Measurements from ENCODE around the gene SPATA20. TPM values are rescaled to one million over a fixed set of nuclear protein-coding genes. Genes with fewer than 3 reads are reported as not detected.

SPATA20 gene
- total and polyA plus RNA-seq, 2 donors from 2014 or later, result 52.7 to 60.4 TPM

- Histone ChIP-seq H3K27ac (ENCODE audit: low read depth in 2 of 2, low read length in 2 of 2) (peak overlapping the region; percentile 25 to 78), H3K4me3 (ENCODE audit: low read length in 3 of 3) (no peak overlapping the region), H3K9me3 (ENCODE audit: control insufficient read depth in 2 of 3, insufficient read depth in 1 of 3, low read length in 3 of 3) (no peaks in the 10 kb centered on the region), H3K36me3 (ENCODE audit: control insufficient read depth in 2 of 3, insufficient read depth in 3 of 3, low read length in 3 of 3) (peaks cover 0 to 5% (median 2%) of the 10 kb centered on the region in 3 donors), H3K9ac (ENCODE audit: low read length in 3 of 3) (no peak overlapping the region), H3K27me3 (ENCODE audit: control insufficient read depth, insufficient read depth, low read length) (no peaks in the 10 kb centered on the region), H3K4me1 (ENCODE audit: control insufficient read depth in 2 of 3, insufficient read depth in 2 of 3, low read depth in 1 of 3, low read length in 3 of 3) (peaks cover 0 to 45% (median 5%) of the 10 kb centered on the region in 3 donors)
- no peak for FAIRE-seq
- no peak for TF ChIP-seq CTCF (IDR thresholded peaks at IDR 0.05; ENCODE audit: borderline replicate concordance, extremely low read depth, insufficient read depth)
- intact Hi-C loops (cut with DNase I), result no loop called here
- no peak for DNase-seq
These were observed 9.0 kb upstream of the SPATA20 start for GRCh38 chr17:50537721-50538548.

GRCh38 chr17:50538549-50539410 is 8.2 kb upstream of the SPATA20 start:
- no peak overlapping the region for H3K4me3 ChIP-seq (ENCODE audit: low read length in 3 of 3)
- intact Hi-C loops (cut with DNase I), result no loop called here
- DNase-seq (peak in 1 of 5 donors; percentile 64), FAIRE-seq (no peak)
- peaks cover 0 to 5% (median 2%) of the 10 kb centered on the region in 3 donors for H3K36me3 ChIP-seq (ENCODE audit: control insufficient read depth in 2 of 3, insufficient read depth in 3 of 3, low read length in 3 of 3)
- no peak overlapping the region for H3K9ac ChIP-seq (ENCODE audit: low read length in 3 of 3)
- TF ChIP-seq CTCF (IDR thresholded peaks at IDR 0.05; ENCODE audit: borderline replicate concordance, extremely low read depth, insufficient read depth), result no peak
- peaks cover 0 to 45% (median 5%) of the 10 kb centered on the region in 3 donors for H3K4me1 ChIP-seq (ENCODE audit: control insufficient read depth in 2 of 3, insufficient read depth in 2 of 3, low read depth in 1 of 3, low read length in 3 of 3)
- H3K27ac ChIP-seq (ENCODE audit: low read depth in 2 of 2, low read length in 2 of 2), result peak overlapping the region in 1 of 2 donors; percentile 78
- H3K27me3 ChIP-seq (ENCODE audit: control insufficient read depth, insufficient read depth, low read length), result no peaks in the 10 kb centered on the region
- H3K9me3 ChIP-seq (ENCODE audit: control insufficient read depth in 2 of 3, insufficient read depth in 1 of 3, low read length in 3 of 3), result no peaks in the 10 kb centered on the region

- H3K9me3 ChIP-seq (ENCODE audit: control insufficient read depth in 2 of 3, insufficient read depth in 1 of 3, low read length in 3 of 3), result no peaks in the 10 kb centered on the region
- no peak for FAIRE-seq
These were observed 7.0 kb upstream of the SPATA20 start for GRCh38 chr17:50539762-50540559.

More at GRCh38 chr17:50539762-50540559, 7.0 kb upstream of the SPATA20 start:
- no peak overlapping the region for H3K4me3 ChIP-seq (ENCODE audit: low read length in 3 of 3)
- H3K27ac ChIP-seq (ENCODE audit: low read depth in 2 of 2, low read length in 2 of 2), result no peak overlapping the region
- intact Hi-C loops (cut with DNase I), result loop anchor here (10.0 kb wide), 2 partner anchors 305 to 415 kb away; no protein-coding TSS in a partner anchor
- H3K27me3 ChIP-seq (ENCODE audit: control insufficient read depth, insufficient read depth, low read length), result no peaks in the 10 kb centered on the region
- TF ChIP-seq CTCF (IDR thresholded peaks at IDR 0.05; ENCODE audit: borderline replicate concordance, extremely low read depth, insufficient read depth), result no peak
- H3K4me1 ChIP-seq (ENCODE audit: control insufficient read depth in 2 of 3, insufficient read depth in 2 of 3, low read depth in 1 of 3, low read length in 3 of 3), result peaks cover 0 to 45% (median 5%) of the 10 kb centered on the region in 3 donors
- peak in 2 of 5 donors; percentile 53 to 80 for DNase-seq
- H3K36me3 ChIP-seq (ENCODE audit: control insufficient read depth in 2 of 3, insufficient read depth in 3 of 3, low read length in 3 of 3), result peaks cover 0 to 5% (median 2%) of the 10 kb centered on the region in 3 donors
- H3K9ac ChIP-seq (ENCODE audit: low read length in 3 of 3), result no peak overlapping the region
